ENCODE measurements around the gene UBAC1. TPM values are rescaled to one million over a fixed set of nuclear protein-coding genes. Genes with fewer than 3 reads are reported as not detected.

UBAC1 gene
- total RNA-seq, 2 experiments from 2014 or later, result 41.7 to 42.8 TPM

GRCh38 chr9:135888766-135889394, 72.3 kb downstream of the UBAC1 start:
- ChIA-PET CTCF (interaction anchor here (0.7 kb wide), 1 partner anchor 37 kb away, joined by 3 read pairs; no protein-coding TSS in a partner anchor), POLR2A (no interaction called here)
- no peaks in the 10 kb centered on the region for H3K9me3 Mint-ChIP-seq (ENCODE audit: low read depth)
- H3K36me3 Mint-ChIP-seq (ENCODE audit: low read depth), result peaks cover 5% of the 10 kb centered on the region
- ATAC-seq (no peak), DNase-seq (no peak)
- no peak overlapping the region for H3K4me3 Mint-ChIP-seq
- no peaks in the 10 kb centered on the region for H3K27me3 Mint-ChIP-seq
- H3K27ac Mint-ChIP-seq, result peak overlapping the region; percentile 90
- intact Hi-C loops (cut with DNase I, micrococcal nuclease), result no loop called here
- H3K4me1 Mint-ChIP-seq, result peaks cover 71% of the 10 kb centered on the region

DNA sequence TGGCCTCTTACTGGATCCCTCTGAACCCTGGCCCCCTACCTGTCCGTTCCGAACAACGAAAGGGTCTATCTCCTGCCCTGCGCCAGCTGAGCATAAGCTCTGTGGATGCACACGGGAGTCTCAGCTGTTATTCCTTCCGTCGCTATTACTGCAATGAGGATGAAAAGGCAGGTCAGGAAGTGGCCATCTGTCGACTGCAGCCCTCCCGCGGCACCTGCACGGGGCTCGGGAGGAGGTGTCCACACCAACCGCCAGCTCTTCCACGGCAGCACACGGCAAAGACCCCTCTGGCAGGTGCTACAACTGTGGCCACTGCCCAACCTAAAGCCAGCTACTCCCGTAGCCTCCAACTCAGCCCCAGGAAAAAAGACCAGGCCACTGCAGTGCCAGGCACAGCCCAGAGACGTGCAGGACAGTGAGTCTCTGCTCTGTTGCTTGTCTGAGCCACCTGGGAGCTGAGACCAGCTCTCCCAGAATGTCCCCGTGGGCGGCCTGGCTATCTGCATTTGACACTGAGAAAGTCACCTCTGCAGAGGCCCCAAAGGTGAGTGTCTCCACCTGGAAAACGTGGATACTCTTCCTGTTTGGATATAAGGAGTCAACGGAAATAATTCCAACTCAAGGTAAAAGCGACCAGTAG, 72.9 kb downstream of the UBAC1 start:
- peaks cover 71% of the 10 kb centered on the region for H3K4me1 Mint-ChIP-seq
- no peaks in the 10 kb centered on the region for H3K27me3 Mint-ChIP-seq
- H3K27ac Mint-ChIP-seq, result peak overlapping the region; percentile 90
- DNase-seq, result no peak
- H3K36me3 Mint-ChIP-seq (ENCODE audit: low read depth), result peaks cover 5% of the 10 kb centered on the region
- no peak for ATAC-seq
- no peaks in the 10 kb centered on the region for H3K9me3 Mint-ChIP-seq (ENCODE audit: low read depth)
- ChIA-PET POLR2A (no interaction called here), CTCF (no interaction called here)
- no peak overlapping the region for H3K4me3 Mint-ChIP-seq
- intact Hi-C loops (cut with DNase I, micrococcal nuclease), result no loop called here

GRCh38 chr9:135887585-135888050, 73.6 kb downstream of the UBAC1 start:
- peak overlapping the region; percentile 56 for H3K4me3 Mint-ChIP-seq
- peak overlapping the region; percentile 90 for H3K27ac Mint-ChIP-seq
- no peaks in the 10 kb centered on the region for H3K27me3 Mint-ChIP-seq
- no peaks in the 10 kb centered on the region for H3K9me3 Mint-ChIP-seq (ENCODE audit: low read depth)
- H3K4me1 Mint-ChIP-seq, result peaks cover 69% of the 10 kb centered on the region
- ATAC-seq (peak; percentile 90), DNase-seq (peak; percentile 83)
- ChIA-PET POLR2A (no interaction called here), CTCF (no interaction called here)
- peaks cover 5% of the 10 kb centered on the region for H3K36me3 Mint-ChIP-seq (ENCODE audit: low read depth)
- intact Hi-C loops (cut with DNase I, micrococcal nuclease), result loop anchor here (1.0 to 2.0 kb wide), 2 partner anchors 17 to 38 kb away; no protein-coding TSS in a partner anchor

- CTCF ChIA-PET, result interaction anchor here (0.5 to 0.8 kb wide), 2 partner anchors 9 to 165 kb away, joined by 3 to 6 read pairs; no protein-coding TSS in a partner anchor
- Mint-ChIP-seq H3K36me3 (ENCODE audit: low read depth) (peaks cover 7% of the 10 kb centered on the region), H3K27me3 (no peaks in the 10 kb centered on the region), H3K27ac (peak overlapping the region; percentile 90), H3K9me3 (ENCODE audit: low read depth) (no peaks in the 10 kb centered on the region), H3K4me1 (peaks cover 65% of the 10 kb centered on the region), H3K4me3 (peak overlapping the region; percentile 56)
- intact Hi-C loops (cut with DNase I, micrococcal nuclease), result loop anchor here (1.0 to 2.0 kb wide), 2 partner anchors 18 to 38 kb away; no protein-coding TSS in a partner anchor
- ATAC-seq, result peak; percentile 2
- POLR2A ChIA-PET, result no interaction called here
- DNase-seq, result no peak
Observed at GRCh38 chr9:135887021-135887507, 74.1 kb downstream of the UBAC1 start.

DNA sequence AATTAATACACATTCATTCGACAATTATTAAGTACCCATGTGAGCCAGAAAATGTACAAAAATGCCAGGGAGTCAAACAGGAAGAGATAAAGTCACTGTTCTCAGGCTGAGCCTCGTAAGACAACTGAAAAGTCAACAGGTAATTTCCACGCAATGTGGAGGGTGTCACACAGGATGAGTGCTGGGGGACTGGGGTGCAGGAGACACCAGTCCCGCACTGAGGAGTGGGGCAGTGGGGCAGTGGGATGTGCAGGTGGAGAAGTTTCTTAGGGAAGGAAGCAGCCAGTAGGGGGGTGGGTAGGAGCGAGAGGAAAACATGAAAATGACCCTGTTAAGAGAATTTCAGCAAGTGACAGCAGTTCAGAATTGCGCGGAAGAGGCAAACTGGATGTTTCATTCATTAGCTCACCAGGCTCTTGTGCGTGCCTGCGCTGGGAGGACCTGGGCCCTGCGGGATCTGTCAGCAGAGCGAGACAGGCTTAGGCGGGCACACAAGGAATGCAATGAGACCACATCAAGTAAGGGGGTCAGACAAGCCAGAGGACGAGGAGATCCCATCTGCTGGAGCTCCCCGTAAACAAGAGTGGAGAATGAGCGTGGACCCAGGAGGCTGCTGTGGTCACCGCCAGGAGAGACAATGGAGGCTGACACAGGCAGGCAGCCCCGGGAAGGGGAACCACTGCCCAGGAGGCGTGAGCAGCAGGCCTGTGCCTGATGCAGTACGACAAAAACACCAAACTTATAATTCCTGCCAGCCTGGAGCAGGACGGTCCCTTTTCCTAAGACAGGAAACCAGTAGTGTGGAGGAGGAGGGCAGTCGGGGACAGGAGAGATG, 74.8 kb downstream of the UBAC1 start:
- ATAC-seq, result no peak
- CTCF ChIA-PET, result interaction anchor here (0.5 to 0.8 kb wide), 2 partner anchors 9 to 166 kb away, joined by 3 to 6 read pairs; no protein-coding TSS in a partner anchor
- intact Hi-C loops (cut with DNase I, micrococcal nuclease), result loop anchor here in 1 of 2 experiments (2.0 kb wide), 1 partner anchor 18 kb away; no protein-coding TSS in a partner anchor
- Mint-ChIP-seq H3K27ac (peak overlapping the region; percentile 90), H3K27me3 (no peaks in the 10 kb centered on the region), H3K9me3 (ENCODE audit: low read depth) (no peaks in the 10 kb centered on the region), H3K4me1 (peaks cover 60% of the 10 kb centered on the region), H3K4me3 (no peak overlapping the region), H3K36me3 (ENCODE audit: low read depth) (peaks cover 7% of the 10 kb centered on the region)
- POLR2A ChIA-PET, result no interaction called here
- no peak for DNase-seq

- peak; percentile 11 for DNase-seq
- H3K9me3 Mint-ChIP-seq (ENCODE audit: low read depth), result no peaks in the 10 kb centered on the region
- ATAC-seq, result peak; percentile 20
- ChIA-PET CTCF (interaction anchor here (1.0 kb wide), 1 partner anchor 19 kb away, joined by 5 read pairs; no protein-coding TSS in a partner anchor), POLR2A (no interaction called here)
- peaks cover 7% of the 10 kb centered on the region for H3K36me3 Mint-ChIP-seq (ENCODE audit: low read depth)
- intact Hi-C loops (cut with DNase I, micrococcal nuclease), result loop anchor here in 1 of 2 experiments (1.0 kb wide), 1 partner anchor 20 kb away; no protein-coding TSS in a partner anchor
- H3K27me3 Mint-ChIP-seq, result no peaks in the 10 kb centered on the region
- H3K4me1 Mint-ChIP-seq, result peaks cover 57% of the 10 kb centered on the region
- H3K4me3 Mint-ChIP-seq, result no peak overlapping the region
- peak overlapping the region; percentile 90 for H3K27ac Mint-ChIP-seq
Observed at GRCh38 chr9:135885100-135885853, 75.9 kb downstream of the UBAC1 start.

DNA sequence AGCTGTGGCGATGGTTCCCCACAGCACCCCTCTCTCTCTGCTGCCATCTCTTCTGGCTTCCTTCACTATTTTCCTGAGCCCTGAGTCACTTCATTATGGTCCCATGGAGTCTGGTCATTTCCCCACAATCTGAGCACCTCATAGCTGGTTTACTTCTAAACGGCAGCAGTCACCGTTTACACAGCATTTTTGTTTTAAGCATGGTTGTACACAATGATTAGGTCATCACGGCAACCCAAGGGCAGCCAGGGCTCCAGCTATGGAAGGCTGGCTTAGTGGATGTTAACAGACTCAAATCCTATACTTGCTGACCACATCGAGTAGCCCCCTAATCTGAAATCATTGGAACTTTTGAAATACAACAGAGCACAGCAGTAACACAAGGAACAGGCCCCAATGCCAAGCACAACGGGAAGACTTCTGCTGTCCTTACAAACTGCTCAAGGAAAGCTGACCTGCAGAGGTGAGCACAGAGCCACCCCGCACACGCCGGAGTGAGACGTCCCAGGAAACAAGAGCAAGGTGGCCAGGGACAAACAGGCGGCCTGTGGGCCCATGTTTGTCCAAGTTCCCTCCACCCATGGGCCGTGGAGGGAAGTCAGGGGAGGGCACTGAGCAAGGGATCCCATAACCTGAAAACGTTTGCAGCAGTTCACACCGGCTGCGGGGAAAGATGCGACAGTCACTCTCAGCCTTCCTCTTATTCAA, 76.7 kb downstream of the UBAC1 start:
- Mint-ChIP-seq H3K27ac (no peak overlapping the region), H3K27me3 (no peaks in the 10 kb centered on the region), H3K36me3 (ENCODE audit: low read depth) (peaks cover 7% of the 10 kb centered on the region), H3K4me1 (peaks cover 57% of the 10 kb centered on the region), H3K9me3 (ENCODE audit: low read depth) (no peaks in the 10 kb centered on the region), H3K4me3 (no peak overlapping the region)
- CTCF ChIA-PET, result interaction anchor here (1.0 kb wide), 1 partner anchor 19 kb away, joined by 5 read pairs; no protein-coding TSS in a partner anchor
- no peak for ATAC-seq
- POLR2A ChIA-PET, result no interaction called here
- intact Hi-C loops (cut with DNase I, micrococcal nuclease), result loop anchor here in 1 of 2 experiments (1.0 kb wide), 1 partner anchor 21 kb away; no protein-coding TSS in a partner anchor
- no peak for DNase-seq

DNA sequence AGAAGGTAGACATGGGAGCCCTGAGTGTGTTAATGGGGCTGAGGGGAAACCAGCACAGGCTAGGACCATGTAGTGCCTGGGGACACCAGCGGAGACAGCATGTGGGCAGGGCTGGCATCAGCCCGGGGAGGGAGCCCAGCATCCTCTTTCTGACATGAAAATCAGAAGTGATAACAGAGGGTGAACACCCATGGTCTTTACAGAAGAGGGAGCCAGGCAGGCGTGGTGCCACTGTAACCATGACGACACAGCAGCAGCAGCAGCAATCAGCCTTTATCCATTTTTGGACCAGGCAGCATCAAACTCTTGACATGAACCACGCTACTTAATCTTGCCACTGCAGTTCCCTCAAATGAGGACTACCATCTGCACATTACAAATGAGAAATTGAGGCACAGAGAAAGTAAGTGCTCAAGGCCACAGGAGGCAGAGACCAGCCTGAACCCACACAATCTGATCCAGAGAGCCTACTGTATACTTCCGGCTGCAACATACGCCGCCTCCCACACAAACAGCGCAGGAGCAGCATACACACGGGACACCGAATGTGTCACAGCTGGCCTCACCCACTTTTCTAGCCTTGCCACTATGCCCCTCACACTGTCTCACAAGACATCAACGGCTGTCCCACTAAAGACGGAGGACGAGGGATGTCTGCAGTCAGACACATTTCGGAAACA, 77.6 kb downstream of the UBAC1 start:
- ChIA-PET POLR2A (no interaction called here), CTCF (no interaction called here)
- H3K4me3 Mint-ChIP-seq, result no peak overlapping the region
- ATAC-seq (no peak), DNase-seq (peak; percentile 18)
- no peak overlapping the region for H3K27ac Mint-ChIP-seq
- no peaks in the 10 kb centered on the region for H3K27me3 Mint-ChIP-seq
- peaks cover 59% of the 10 kb centered on the region for H3K4me1 Mint-ChIP-seq
- intact Hi-C loops (cut with DNase I, micrococcal nuclease), result no loop called here
- H3K9me3 Mint-ChIP-seq (ENCODE audit: low read depth), result no peaks in the 10 kb centered on the region
- peaks cover 7% of the 10 kb centered on the region for H3K36me3 Mint-ChIP-seq (ENCODE audit: low read depth)

Measured in activated CD4-positive, alpha-beta T cell treated with anti-CD3 and anti-CD28 coated beads for 36 hours (primary cell).